ENCODE measurements around the gene TDRD9. TPM values are rescaled to one million over a fixed set of nuclear protein-coding genes. Genes with fewer than 3 reads are reported as not detected.

TDRD9 gene
- total RNA-seq, 2 experiments from 2014 or later: 1.1 to 1.2 TPM

DNA sequence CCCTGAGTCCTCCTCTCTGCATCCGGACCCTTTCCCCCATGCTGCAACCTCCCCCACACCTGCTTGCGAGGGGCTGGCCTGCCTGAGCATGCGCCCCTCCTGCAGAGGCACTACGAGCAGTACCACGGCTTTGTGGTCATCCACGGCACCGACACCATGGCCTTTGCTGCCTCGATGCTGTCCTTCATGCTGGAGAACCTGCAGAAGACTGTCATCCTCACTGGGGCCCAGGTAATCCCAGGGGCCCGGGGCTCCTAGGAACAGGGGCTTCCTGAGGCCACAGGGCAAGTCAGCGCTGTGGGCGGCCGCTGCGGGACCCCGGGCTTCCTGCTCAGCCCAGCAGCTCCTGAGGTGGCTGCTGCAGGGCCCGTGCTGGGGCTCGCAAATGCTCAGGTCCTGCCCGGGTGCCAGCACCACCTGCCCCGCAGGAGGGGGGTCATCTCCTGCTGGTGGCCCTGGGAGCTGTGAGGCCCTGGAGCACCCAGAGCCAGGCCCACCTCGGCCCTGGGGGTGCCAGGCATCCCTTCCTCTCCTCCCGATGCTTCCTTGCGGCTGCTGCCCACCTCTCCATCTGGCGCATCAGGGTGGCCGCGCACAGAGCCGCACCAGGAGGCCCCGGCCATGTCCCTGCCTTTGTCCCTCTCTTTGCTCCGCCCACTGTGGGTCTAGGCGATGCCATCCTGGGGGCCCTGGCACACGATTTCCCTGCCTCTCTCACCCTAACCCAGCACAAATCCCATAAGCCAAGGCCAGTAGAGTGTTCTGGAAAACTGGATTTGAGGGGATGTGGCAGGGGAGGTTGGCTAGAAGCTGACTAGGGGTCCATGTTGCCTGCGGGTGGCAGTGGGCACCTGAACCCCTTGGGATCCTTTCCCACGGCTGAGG is 167.4 kb downstream of the TDRD9 start:
- H3K4me1 Mint-ChIP-seq: no peaks in the 10 kb centered on the region
- no peaks in the 10 kb centered on the region for H3K9me3 Mint-ChIP-seq (ENCODE audit: low read depth)
- ATAC-seq (no peak), DNase-seq (no peak)
- H3K27me3 Mint-ChIP-seq: no peaks in the 10 kb centered on the region
- CTCF ChIA-PET: interaction anchor here (2.4 to 5.0 kb wide), 2 partner anchors 11 to 19 kb away, joined by 8 to 33 read pairs; no protein-coding TSS in a partner anchor
- H3K4me3 Mint-ChIP-seq: no peak overlapping the region
- no peak overlapping the region for H3K27ac Mint-ChIP-seq
- H3K36me3 Mint-ChIP-seq: no peaks in the 10 kb centered on the region

DNA sequence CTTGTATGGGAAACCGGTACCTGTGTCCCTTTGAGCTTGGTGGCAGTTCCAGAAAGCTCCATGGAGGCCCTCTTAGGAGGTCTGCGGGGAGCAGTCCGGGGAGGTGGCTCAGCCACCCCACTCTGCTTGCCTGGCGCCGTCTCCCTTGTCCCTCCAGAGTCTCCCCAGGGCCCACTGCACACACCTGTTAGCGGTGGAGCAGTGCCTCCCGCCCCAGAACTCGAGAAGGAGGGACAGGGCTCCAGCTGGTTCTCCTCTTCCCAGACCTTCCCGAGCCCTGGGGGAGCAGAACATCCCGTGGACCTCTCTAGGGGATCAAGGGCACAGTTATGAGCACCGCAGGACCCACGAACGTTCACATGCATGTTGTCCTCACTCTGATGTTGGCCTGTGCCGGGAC is 168.1 kb downstream of the TDRD9 start:
- DNase-seq (no peak), ATAC-seq (no peak)
- no peak overlapping the region for H3K4me3 Mint-ChIP-seq
- no peaks in the 10 kb centered on the region for H3K9me3 Mint-ChIP-seq (ENCODE audit: low read depth)
- no peaks in the 10 kb centered on the region for H3K27me3 Mint-ChIP-seq
- CTCF ChIA-PET: interaction anchor here (5.0 kb wide), 1 partner anchor 19 kb away, joined by 33 read pairs; no protein-coding TSS in a partner anchor
- no peaks in the 10 kb centered on the region for H3K4me1 Mint-ChIP-seq
- no peaks in the 10 kb centered on the region for H3K36me3 Mint-ChIP-seq
- no peak overlapping the region for H3K27ac Mint-ChIP-seq

DNA sequence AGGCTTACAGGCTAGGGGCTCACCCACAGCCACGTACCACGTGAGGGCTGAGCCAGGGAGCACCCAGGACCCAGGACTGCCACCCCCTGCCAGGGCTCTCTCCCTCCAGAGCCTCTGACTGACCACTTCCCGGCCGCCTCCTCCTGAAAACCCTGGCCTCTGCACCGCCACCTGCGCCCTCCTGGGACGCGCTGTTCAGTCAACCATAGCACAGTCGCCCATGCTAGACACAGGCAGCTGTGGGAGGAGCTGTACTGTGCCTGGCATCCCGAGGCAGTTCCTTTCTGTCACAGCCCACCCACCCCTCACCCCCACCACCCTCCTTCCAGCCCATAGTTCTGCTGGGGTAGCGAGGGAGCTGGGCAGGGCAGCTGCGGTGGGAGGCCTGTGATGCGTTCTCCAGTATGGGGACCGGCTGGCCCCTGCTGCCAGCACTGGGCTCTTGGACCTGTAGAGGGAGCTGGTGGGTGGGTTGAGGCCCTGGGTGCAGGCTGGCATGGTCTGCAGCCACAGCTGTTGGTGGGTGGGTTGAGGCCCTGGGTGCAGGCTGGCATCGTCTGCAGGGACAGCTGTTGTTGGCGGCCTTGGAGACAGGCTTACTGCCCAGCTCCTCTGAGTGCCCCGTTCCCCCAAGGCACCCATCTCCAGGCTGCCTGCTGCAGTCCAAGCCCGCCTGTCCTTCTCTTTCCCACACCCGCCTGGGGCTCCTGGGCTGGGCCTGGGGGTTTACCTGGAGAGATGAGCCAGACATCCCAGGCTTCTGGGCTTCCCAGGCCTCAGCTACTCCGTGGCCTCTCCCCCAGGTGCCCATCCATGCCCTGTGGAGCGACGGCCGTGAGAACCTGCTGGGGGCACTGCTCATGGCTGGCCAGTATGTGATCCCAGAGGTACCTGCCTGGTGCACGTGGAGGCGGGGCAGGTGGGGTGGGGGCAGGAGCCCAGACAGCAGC is 168.8 kb downstream of the TDRD9 start:
- ATAC-seq: no peak
- H3K4me1 Mint-ChIP-seq: no peaks in the 10 kb centered on the region

DNA sequence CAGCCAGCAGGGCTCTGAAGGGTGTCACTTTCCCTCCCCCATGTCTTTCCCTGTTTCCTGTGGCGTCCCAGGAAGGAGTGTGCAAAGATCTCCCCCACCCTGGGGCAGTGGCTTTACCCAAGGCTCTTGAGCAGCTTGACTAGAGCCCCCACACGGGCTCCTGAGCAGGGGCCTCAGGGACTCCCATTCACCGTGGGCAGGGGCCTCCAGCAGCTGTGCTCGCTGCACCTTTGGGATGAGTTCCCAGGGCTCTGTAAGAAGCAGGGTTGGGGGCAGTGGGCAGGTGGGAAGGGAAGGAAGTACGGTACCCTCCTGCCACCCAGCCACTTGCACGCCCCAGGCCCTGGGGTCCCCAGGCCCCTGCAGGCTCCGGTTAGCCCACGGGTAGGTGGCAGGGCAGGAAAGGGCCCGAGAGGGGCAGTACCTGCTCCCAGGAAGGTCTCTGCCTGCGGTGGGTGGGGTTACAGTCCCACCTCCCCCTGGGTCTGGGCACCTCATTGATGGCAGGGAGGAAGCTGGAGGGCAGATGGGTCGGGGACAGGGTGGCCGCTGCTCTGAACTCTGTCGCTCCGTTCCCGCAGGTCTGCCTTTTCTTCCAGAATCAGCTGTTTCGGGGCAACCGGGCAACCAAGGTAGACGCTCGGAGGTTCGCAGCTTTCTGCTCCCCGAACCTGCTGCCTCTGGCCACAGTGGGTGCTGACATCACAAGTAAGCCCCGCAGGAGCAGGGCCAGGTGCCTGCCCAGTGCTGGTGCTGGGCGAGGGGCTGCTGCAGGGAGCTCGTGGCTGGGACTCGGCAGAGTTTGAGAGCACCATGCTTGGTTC is 170.2 kb downstream of the TDRD9 start:
- CTCF ChIA-PET: interaction anchor here (1.6 kb wide), 1 partner anchor 20 kb away, joined by 4 read pairs; no protein-coding TSS in a partner anchor
- DNase-seq (no peak), ATAC-seq (no peak)
- Mint-ChIP-seq H3K4me3 (no peak overlapping the region), H3K27ac (no peak overlapping the region), H3K36me3 (no peaks in the 10 kb centered on the region), H3K4me1 (no peaks in the 10 kb centered on the region), H3K27me3 (no peaks in the 10 kb centered on the region), H3K9me3 (ENCODE audit: low read depth) (no peaks in the 10 kb centered on the region)

More for the DNA sequence above, 168.8 kb downstream of the TDRD9 start:
- Mint-ChIP-seq H3K9me3 (ENCODE audit: low read depth) (no peaks in the 10 kb centered on the region), H3K36me3 (no peaks in the 10 kb centered on the region), H3K4me3 (no peak overlapping the region), H3K27ac (no peak overlapping the region), H3K27me3 (no peaks in the 10 kb centered on the region)
- CTCF ChIA-PET: interaction anchor here (5.0 kb wide), 1 partner anchor 20 kb away, joined by 33 read pairs; no protein-coding TSS in a partner anchor
- no peak for DNase-seq

DNA sequence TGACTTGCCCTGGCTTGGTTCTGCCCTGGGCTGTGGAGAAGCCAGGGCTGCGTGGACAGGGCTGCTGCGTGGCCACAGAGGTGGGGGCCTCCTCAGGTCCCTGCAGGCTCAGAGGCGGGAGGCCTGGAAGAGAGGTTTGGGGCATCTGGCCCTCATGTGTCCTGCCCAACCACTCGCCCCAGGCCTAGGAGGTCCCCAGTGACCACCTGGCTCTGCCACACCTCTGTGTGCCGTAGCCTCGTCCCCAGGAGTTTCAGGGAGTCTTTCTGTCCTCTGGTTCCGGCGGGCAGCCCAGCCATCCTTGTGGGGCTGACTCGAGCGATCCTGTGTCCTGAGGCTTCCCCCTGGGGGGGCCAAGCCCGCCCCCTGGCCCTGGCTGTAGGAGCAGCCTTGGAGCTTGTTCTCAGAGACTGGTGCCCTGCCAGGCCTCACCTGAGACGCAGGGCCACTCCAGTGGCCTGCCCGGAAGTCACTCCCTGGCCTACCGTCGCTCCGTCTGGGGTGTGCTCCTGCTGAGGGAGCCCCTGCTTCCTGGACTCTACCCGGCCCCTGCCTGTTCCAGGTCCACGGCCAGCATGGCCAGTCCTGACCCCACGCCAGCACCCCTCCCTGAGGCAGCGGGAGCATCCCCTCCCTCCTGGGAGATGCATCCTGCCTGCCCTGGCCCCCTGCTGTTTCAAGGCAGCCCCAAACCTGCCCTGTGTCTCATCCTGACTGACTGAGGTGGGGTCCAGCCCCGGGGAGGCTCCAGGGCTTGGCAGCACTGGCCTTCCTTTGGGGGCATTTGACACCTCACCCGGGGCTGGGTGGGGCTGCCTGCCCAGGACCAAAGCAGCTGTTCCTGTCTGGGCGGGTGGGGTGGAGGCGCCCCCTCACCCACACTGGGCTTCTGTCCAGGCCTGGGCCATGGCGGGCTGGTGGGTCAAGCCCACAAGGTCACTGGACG is 171.1 kb downstream of the TDRD9 start:
- CTCF ChIA-PET: interaction anchor here (1.6 kb wide), 1 partner anchor 21 kb away, joined by 4 read pairs; no protein-coding TSS in a partner anchor
- no peak overlapping the region for H3K27ac Mint-ChIP-seq
- DNase-seq (no peak), ATAC-seq (no peak)
- no peaks in the 10 kb centered on the region for H3K4me1 Mint-ChIP-seq
- no peaks in the 10 kb centered on the region for H3K9me3 Mint-ChIP-seq (ENCODE audit: low read depth)
- H3K36me3 Mint-ChIP-seq: no peaks in the 10 kb centered on the region
- H3K27me3 Mint-ChIP-seq: no peaks in the 10 kb centered on the region
- no peak overlapping the region for H3K4me3 Mint-ChIP-seq

DNA sequence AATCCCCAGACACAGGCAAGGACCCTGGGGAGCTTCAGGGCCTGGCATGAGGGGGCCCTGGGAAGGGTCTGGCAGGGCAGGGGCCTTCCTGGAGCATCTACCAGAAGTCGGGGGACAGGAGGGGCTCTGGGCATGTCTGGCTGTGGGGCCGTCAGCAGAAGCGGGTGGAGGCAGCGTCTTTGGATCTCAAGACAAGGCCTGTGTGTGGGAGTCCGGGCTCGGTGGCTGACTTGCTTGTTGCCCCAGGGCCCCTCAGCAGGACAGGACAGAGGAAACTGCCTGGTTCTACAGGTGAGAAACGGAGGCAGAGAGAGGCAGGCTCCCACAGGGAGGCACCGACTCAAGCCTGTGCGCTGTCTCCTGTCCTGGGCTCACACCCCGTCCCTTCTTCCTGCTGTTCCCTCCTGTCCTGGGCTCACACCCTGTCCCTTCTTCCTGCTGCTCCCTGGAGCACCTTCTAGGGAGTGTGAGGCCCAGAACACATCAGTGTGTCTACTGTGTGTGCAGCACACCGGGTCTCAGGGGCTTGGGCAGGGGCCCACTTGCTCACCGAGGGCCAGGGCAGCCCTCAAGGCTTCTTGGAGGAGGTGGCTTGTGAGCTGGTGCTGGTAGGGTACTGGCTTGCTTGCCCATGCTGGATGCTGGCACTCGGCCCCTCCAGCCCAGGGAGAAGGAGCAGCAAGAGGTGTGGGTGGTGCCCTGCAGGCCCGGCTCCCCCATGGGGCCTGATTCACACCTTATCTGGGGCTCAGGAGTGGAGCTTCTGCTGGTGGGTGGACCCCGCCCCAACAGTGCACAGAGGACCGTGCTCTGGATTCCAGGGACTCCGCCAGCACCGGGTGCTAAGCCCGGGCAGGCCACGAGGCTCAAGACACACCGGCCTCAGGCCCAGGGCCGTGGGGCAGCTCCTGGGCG is 172.2 kb downstream of the TDRD9 start:
- ATAC-seq: no peak
- no peak for DNase-seq
- CTCF ChIA-PET: no interaction called here

DNA sequence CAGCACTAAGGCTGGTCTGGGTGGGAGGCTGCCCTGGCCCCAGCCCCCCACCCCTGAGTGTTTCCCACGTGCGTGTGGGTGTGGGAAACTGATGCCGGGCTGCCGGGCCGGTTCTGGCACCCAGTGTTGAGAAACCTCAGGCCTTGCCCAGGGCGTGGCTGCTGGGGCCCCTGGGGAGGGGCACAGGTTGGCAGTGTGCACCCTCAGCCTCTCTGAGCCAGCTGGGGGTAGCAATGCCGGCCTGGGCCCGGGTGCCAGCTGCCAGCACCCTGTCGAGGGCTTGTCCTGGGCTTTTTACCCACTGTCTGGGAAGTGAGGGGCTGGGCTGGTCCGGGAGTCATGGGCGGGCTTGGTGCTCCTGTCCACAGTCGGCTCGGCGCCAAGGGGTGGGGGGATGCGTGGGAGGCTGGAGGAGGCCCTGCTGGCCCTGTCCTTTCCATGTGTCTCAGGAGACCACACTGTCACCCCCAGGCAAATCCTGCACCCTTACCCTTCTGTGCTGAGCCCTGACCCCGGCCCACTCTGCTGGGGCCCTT is 172.9 kb downstream of the TDRD9 start:
- Mint-ChIP-seq H3K36me3 (no peaks in the 10 kb centered on the region), H3K27me3 (no peaks in the 10 kb centered on the region), H3K9me3 (ENCODE audit: low read depth) (no peaks in the 10 kb centered on the region), H3K4me1 (no peaks in the 10 kb centered on the region), H3K4me3 (no peak overlapping the region), H3K27ac (no peak overlapping the region)
- CTCF ChIA-PET: no interaction called here
- ATAC-seq (no peak), DNase-seq (no peak)

More for the DNA sequence above, 172.2 kb downstream of the TDRD9 start:
- Mint-ChIP-seq H3K9me3 (ENCODE audit: low read depth) (no peaks in the 10 kb centered on the region), H3K27me3 (no peaks in the 10 kb centered on the region), H3K4me3 (no peak overlapping the region), H3K36me3 (no peaks in the 10 kb centered on the region), H3K4me1 (no peaks in the 10 kb centered on the region), H3K27ac (no peak overlapping the region)

DNA sequence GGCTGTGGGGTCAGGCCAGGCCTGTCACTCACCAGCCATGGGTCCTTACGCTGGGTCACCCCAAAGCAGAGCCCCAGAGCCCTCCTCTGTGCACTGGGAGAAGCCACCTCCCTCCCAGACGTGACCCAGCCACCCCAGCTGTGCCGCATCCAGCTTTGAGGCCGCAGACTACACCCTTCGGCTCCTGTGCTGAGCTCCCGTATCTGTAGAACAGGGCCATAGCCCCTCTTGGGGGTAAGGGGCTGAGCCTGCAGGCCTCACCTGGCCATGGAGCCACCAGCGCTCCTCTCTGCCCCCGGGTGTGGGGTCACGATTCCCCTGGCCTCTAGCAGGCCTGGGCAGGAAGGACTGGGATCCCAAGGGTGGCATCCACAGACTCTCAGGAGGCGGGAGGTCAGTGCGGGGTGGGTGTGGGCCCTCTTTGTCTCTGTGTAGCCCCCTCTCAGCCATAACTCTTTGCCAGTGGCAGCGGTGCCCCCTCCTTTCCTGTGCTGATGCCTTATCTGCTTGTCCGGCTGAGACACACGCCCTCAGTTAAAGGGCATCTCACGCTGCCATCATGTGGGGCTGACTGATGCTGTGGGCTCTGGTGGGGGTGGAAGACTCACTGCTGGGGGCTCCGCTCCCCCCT is 173.5 kb downstream of the TDRD9 start:
- CTCF ChIA-PET: no interaction called here

More for the DNA sequence above, 173.5 kb downstream of the TDRD9 start:
- H3K9me3 Mint-ChIP-seq (ENCODE audit: low read depth): no peaks in the 10 kb centered on the region
- no peak overlapping the region for H3K27ac Mint-ChIP-seq
- DNase-seq: no peak
- H3K27me3 Mint-ChIP-seq: no peaks in the 10 kb centered on the region
- H3K4me3 Mint-ChIP-seq: no peak overlapping the region
- no peaks in the 10 kb centered on the region for H3K4me1 Mint-ChIP-seq
- H3K36me3 Mint-ChIP-seq: no peaks in the 10 kb centered on the region
- no peak for ATAC-seq

All from activated CD8-positive, alpha-beta memory T cell treated with anti-CD3 and anti-CD28 coated beads, Interleukin-2, amount 10 ng/mL, durations not matched to agents 7 days and 5 days (primary cell).